ENCODE results near the gene ABCC9.

- no peak for TF ChIP-seq POLR2A (IDR thresholded peaks at IDR 0.05)
- no peak for TF ChIP-seq CTCF (IDR thresholded peaks at IDR 0.05)
Measured at GRCh38 chr12:21828779-21829178, 112.4 kb downstream of the ABCC9 start.
